Measurements from ENCODE around the gene MEPCE.

The MEPCE gene

DNA sequence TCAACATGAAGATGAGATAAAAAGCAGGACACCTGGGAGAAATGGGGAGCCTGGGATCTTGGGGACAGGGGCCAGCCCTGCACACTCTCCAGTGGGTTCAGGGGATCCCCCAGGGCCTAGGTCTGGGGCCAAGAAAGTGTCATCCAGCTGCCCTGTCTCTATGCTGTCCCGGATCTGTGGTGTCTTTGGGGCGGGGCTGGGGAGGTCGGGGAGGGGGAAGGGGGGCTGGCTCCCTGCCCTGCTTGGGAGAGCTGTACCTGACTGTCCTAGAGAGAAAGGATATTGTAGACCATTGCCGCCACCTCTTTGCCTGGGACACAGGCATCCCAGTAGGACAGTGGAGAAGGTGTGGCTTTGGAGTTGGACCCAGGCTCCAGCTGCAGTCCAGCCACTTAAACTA, 41.4 kb downstream of the MEPCE start:
- H3K27ac ChIP-seq = peak overlapping the region; percentile 49
- TF ChIP-seq CTCF (conservative IDR thresholded peaks at IDR 0.05) = no peak

- no peak for TF ChIP-seq CTCF (conservative IDR thresholded peaks at IDR 0.05)
- peak overlapping the region; percentile 97 for H3K27ac ChIP-seq
Measured at GRCh38 chr7:100472121-100472851, 42.7 kb downstream of the MEPCE start.

DNA sequence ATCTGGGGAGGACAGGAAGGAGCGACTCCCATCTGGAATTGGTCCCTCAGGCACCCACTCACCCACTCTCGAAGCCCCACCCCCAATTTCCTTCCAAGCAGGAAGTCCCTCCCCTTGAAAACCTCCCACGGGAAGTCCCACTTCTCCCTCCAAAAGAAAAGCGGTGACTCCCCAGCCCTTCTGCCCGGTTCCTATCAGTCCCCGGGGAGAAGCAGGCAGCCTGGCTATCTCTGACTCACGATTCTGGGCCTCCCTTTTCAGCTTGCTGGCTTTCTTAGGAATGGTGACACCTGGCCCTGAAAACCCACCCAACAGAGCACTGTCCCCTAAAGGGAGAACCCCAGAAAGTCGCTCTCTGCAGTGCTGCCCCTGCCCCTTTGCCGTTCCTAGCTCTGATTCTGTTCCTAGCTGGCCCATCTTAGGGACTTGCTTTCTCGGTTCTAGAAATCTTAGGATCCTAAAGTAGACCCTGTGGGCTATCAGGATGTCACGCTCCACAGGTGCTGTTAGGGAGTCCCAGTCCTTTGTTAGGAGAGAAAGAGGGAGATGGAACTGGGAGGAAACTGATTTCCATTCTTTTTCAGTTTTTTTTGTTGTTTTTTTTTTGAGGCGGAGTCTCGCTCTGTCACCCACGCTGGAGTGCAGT, 43.3 kb downstream of the MEPCE start:
- H3K27ac ChIP-seq = peak overlapping the region; percentile 97; the same call in 1 of the 2 replicates
- TF ChIP-seq CTCF (conservative IDR thresholded peaks at IDR 0.05) = no peak

- no peak for TF ChIP-seq CTCF (conservative IDR thresholded peaks at IDR 0.05)
- H3K27ac ChIP-seq = peak overlapping the region; percentile 97; the same call in 1 of the 2 replicates
Measured at GRCh38 chr7:100475549-100475948, 45.9 kb downstream of the MEPCE start.

DNA sequence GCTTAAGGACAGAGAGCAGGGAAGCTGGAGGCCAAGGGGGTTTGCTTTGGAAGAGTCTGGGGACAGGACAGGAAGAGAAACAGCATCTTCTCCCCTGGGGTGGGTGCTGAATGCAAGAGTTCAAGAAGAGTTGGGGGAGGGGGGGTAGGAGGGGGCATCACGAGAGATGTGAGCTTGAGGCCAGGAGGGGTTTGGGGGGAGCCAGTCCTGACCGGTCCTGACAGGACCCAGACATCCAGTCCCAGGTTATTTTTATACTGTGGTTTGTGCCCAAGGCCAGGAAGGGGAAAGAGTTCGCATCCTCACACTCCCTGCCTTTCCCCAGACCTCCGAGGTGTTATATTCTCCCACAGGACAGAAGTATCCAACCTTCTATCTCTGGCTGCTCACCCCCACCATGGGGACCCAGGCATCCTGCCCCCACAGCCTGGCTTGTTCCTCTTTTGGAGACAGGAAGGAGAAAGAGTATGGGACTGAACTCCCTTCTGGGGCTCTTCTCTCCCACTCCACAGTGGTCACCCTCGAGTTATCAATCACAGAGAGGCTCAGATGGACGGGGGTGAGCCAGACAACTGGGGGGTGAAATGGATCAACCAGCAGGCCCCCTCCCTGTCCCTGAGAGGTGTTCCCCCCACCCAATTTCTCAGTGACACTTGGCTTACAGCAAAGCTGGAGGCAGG, 46.6 kb downstream of the MEPCE start:
- H3K27ac ChIP-seq = peak overlapping the region; percentile 97; the same call in 1 of the 2 replicates
- TF ChIP-seq CTCF (conservative IDR thresholded peaks at IDR 0.05) = no peak

DNA sequence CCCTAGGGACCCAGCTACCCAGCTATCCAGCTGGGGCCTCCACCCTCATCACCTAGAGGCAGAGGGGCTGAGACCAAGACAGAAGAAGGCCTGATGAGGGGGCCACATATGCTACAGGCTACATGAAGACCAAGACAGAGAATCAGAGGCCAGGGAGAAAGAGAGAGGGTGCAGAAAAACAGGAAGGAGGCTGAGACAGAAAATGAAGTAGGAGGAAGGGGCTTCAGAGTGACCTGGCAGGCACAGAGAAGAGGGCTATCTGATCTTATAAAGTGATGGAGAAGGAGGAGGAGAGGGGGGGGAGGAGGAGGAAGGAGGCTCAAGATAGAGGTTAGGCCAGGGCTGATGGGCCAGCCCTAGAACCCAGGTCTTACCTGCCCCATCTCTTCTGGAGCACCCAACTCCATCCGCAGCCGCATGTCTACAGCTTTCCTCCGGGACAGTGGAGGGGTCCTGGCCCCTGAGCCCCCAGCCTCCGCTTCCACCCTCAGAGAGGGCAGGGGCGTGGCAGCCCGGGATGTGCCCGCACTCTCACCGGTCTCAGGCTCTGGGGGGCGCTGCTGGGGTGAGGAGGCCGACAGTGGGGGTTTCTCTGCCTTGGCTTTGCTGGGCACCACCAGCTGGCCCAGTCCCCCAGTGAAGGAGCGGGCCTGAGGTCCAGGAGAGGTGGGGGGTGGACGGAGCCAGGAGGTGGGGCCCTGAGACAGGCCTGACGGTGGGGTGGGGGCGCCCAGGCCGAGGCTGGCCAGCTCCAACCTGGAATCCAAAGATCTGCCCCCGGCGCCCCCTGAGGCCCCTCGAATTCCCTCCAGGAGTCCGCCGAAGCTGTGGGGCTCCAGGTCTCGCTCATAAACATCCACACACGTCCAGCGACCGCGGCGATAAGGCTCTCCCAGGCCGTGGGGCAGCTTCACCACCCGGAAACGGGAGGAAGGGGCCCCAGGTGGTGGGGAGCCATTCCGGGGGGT, 47.6 kb downstream of the MEPCE start:
- H3K27ac ChIP-seq = peak overlapping the region; percentile 97
- TF ChIP-seq CTCF (conservative IDR thresholded peaks at IDR 0.05) = peak; percentile 45
